ENCODE measurements around the gene ZNF804B.

Gene ZNF804B

DNA sequence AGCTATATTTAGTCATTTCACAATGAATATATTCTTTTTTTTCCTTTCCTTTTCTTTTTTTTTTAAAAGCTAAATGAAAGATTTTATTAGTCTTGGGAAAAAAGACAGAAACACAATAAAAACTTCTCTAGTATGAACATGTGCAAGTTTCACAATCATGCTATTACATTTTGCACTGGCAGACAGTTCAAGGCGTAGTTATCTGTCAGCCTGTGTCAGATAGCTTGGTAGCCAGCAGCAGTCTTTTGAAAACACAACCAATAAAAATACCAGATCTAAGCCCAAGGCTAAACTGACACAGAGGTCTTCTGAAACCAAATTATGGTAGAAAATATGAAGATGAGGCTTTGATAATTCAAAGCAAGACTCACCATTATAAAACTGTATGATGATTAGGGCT lies 241.8 kb downstream of the ZNF804B start:
- H3K4me2 ChIP-seq (ENCODE audit: low read length): no peak overlapping the region
- no peak overlapping the region for H3K56ac ChIP-seq (ENCODE audit: low read length)
- H2AK5ac ChIP-seq (ENCODE audit: low read length): no peak overlapping the region
- no peak overlapping the region for H2BK5ac ChIP-seq (ENCODE audit: low read length)
- H3K23ac ChIP-seq (ENCODE audit: low read length): no peak overlapping the region
- H3K4ac ChIP-seq (ENCODE audit: low read depth, low read length): no peak overlapping the region
- H3K79me1 ChIP-seq (ENCODE audit: low read length): no peaks in the 10 kb centered on the region
- H3K9ac ChIP-seq (ENCODE audit: low read length): no peak overlapping the region
- no peaks in the 10 kb centered on the region for H3K36me3 ChIP-seq (ENCODE audit: control insufficient read depth, insufficient read depth, low read length)
- no peak overlapping the region for H2BK120ac ChIP-seq (ENCODE audit: low read depth, low read length)
- no peak overlapping the region for H3K4me3 ChIP-seq (ENCODE audit: low read length)
- no peaks in the 10 kb centered on the region for H3K27me3 ChIP-seq (ENCODE audit: insufficient read depth, low read length, poor library complexity)
- no peak overlapping the region for H4K8ac ChIP-seq (ENCODE audit: low read depth, low read length)
- DNase-seq: no peak
- H2BK15ac ChIP-seq (replicated peaks; ENCODE audit: low read depth): no peak overlapping the region
- H3K27ac ChIP-seq (ENCODE audit: low read depth, low read length): no peak overlapping the region
- no peak overlapping the region for H4K5ac ChIP-seq (ENCODE audit: low read length)
- WGBS (ENCODE audit: extremely low coverage, insufficient coverage, low lambda C conversion rate): no CpG with 5 or more reads among the region's 1 CpG
- no peak overlapping the region for H3K18ac ChIP-seq (ENCODE audit: low read length)
- H3K79me2 ChIP-seq (ENCODE audit: control insufficient read depth, insufficient read depth, low read length): no peaks in the 10 kb centered on the region
- H3K4me1 ChIP-seq (ENCODE audit: control insufficient read depth, low read depth, low read length): no peaks in the 10 kb centered on the region

GRCh38 chr7:89002981-89003956 lies 243.8 kb downstream of the ZNF804B start:
- Histone ChIP-seq H3K56ac (ENCODE audit: low read length) (no peak overlapping the region), H3K79me1 (ENCODE audit: low read length) (no peaks in the 10 kb centered on the region), H2AK5ac (ENCODE audit: low read length) (no peak overlapping the region), H3K79me2 (ENCODE audit: control insufficient read depth, insufficient read depth, low read length) (no peaks in the 10 kb centered on the region), H3K23ac (ENCODE audit: low read length) (no peak overlapping the region), H4K8ac (ENCODE audit: low read depth, low read length) (no peak overlapping the region), H3K4me1 (ENCODE audit: control insufficient read depth, low read depth, low read length) (no peaks in the 10 kb centered on the region), H3K4me3 (ENCODE audit: low read length) (no peak overlapping the region), H2BK120ac (ENCODE audit: low read depth, low read length) (no peak overlapping the region), H2BK5ac (ENCODE audit: low read length) (no peak overlapping the region), H3K9ac (ENCODE audit: low read length) (no peak overlapping the region), H3K4me2 (ENCODE audit: low read length) (no peak overlapping the region), H3K27me3 (ENCODE audit: insufficient read depth, low read length, poor library complexity) (no peaks in the 10 kb centered on the region), H3K18ac (ENCODE audit: low read length) (no peak overlapping the region), H3K36me3 (ENCODE audit: control insufficient read depth, insufficient read depth, low read length) (no peaks in the 10 kb centered on the region), H3K27ac (ENCODE audit: low read depth, low read length) (no peak overlapping the region), H3K4ac (ENCODE audit: low read depth, low read length) (no peak overlapping the region), H2BK15ac (replicated peaks; ENCODE audit: low read depth) (no peak overlapping the region), H4K5ac (ENCODE audit: low read length) (no peak overlapping the region)
- no peak for DNase-seq
- no CpG with 5 or more reads among the region's 4 CpGs for WGBS (ENCODE audit: extremely low coverage, insufficient coverage, low lambda C conversion rate)

- Histone ChIP-seq H3K79me1 (ENCODE audit: low read length) (no peaks in the 10 kb centered on the region), H3K18ac (ENCODE audit: low read length) (no peak overlapping the region), H3K4ac (ENCODE audit: low read depth, low read length) (no peak overlapping the region), H4K5ac (ENCODE audit: low read length) (no peak overlapping the region), H2BK5ac (ENCODE audit: low read length) (no peak overlapping the region), H3K4me2 (ENCODE audit: low read length) (no peak overlapping the region), H3K27me3 (ENCODE audit: insufficient read depth, low read length, poor library complexity) (no peaks in the 10 kb centered on the region), H3K27ac (ENCODE audit: low read depth, low read length) (no peak overlapping the region), H3K9ac (ENCODE audit: low read length) (no peak overlapping the region), H2BK15ac (replicated peaks; ENCODE audit: low read depth) (no peak overlapping the region), H3K79me2 (ENCODE audit: control insufficient read depth, insufficient read depth, low read length) (no peaks in the 10 kb centered on the region), H3K4me1 (ENCODE audit: control insufficient read depth, low read depth, low read length) (no peaks in the 10 kb centered on the region), H2BK120ac (ENCODE audit: low read depth, low read length) (no peak overlapping the region), H3K56ac (ENCODE audit: low read length) (no peak overlapping the region), H3K23ac (ENCODE audit: low read length) (no peak overlapping the region), H2AK5ac (ENCODE audit: low read length) (no peak overlapping the region), H3K36me3 (ENCODE audit: control insufficient read depth, insufficient read depth, low read length) (no peaks in the 10 kb centered on the region), H3K4me3 (ENCODE audit: low read length) (no peak overlapping the region), H4K8ac (ENCODE audit: low read depth, low read length) (no peak overlapping the region)
- WGBS (ENCODE audit: extremely low coverage, insufficient coverage, low lambda C conversion rate): no CpG with 5 or more reads among the region's 5 CpGs
- DNase-seq: no peak
These were observed 252.5 kb downstream of the ZNF804B start for GRCh38 chr7:89012016-89012415.

GRCh38 chr7:89017695-89018094 lies 258.2 kb downstream of the ZNF804B start:
- H3K18ac ChIP-seq (ENCODE audit: low read length): no peak overlapping the region
- no peak overlapping the region for H3K23ac ChIP-seq (ENCODE audit: low read length)
- H3K4me2 ChIP-seq (ENCODE audit: low read length): no peak overlapping the region
- no peaks in the 10 kb centered on the region for H3K36me3 ChIP-seq (ENCODE audit: control insufficient read depth, insufficient read depth, low read length)
- H3K79me2 ChIP-seq (ENCODE audit: control insufficient read depth, insufficient read depth, low read length): no peaks in the 10 kb centered on the region
- no peak overlapping the region for H3K4me3 ChIP-seq (ENCODE audit: low read length)
- no peaks in the 10 kb centered on the region for H3K27me3 ChIP-seq (ENCODE audit: insufficient read depth, low read length, poor library complexity)
- no peak overlapping the region for H4K8ac ChIP-seq (ENCODE audit: low read depth, low read length)
- no peak overlapping the region for H3K4ac ChIP-seq (ENCODE audit: low read depth, low read length)
- no peak overlapping the region for H2BK15ac ChIP-seq (replicated peaks; ENCODE audit: low read depth)
- no peak for DNase-seq
- H2AK5ac ChIP-seq (ENCODE audit: low read length): no peak overlapping the region
- H2BK120ac ChIP-seq (ENCODE audit: low read depth, low read length): no peak overlapping the region
- no peak overlapping the region for H3K56ac ChIP-seq (ENCODE audit: low read length)
- H3K27ac ChIP-seq (ENCODE audit: low read depth, low read length): no peak overlapping the region
- no peak overlapping the region for H4K5ac ChIP-seq (ENCODE audit: low read length)
- H3K79me1 ChIP-seq (ENCODE audit: low read length): no peaks in the 10 kb centered on the region
- H3K4me1 ChIP-seq (ENCODE audit: control insufficient read depth, low read depth, low read length): peaks cover 2% of the 10 kb centered on the region
- no peak overlapping the region for H3K9ac ChIP-seq (ENCODE audit: low read length)
- H2BK5ac ChIP-seq (ENCODE audit: low read length): no peak overlapping the region
- no CpG with 5 or more reads among the region's 3 CpGs for WGBS (ENCODE audit: extremely low coverage, insufficient coverage, low lambda C conversion rate)

GRCh38 chr7:89021741-89022140 lies 262.2 kb downstream of the ZNF804B start:
- Histone ChIP-seq H3K23ac (ENCODE audit: low read length) (no peak overlapping the region), H3K36me3 (ENCODE audit: control insufficient read depth, insufficient read depth, low read length) (no peaks in the 10 kb centered on the region), H3K56ac (ENCODE audit: low read length) (no peak overlapping the region), H3K27ac (ENCODE audit: low read depth, low read length) (no peak overlapping the region), H3K27me3 (ENCODE audit: insufficient read depth, low read length, poor library complexity) (no peaks in the 10 kb centered on the region), H4K5ac (ENCODE audit: low read length) (no peak overlapping the region), H2AK5ac (ENCODE audit: low read length) (no peak overlapping the region), H3K4me1 (ENCODE audit: control insufficient read depth, low read depth, low read length) (peaks cover 2% of the 10 kb centered on the region), H3K18ac (ENCODE audit: low read length) (no peak overlapping the region), H4K8ac (ENCODE audit: low read depth, low read length) (no peak overlapping the region), H2BK15ac (replicated peaks; ENCODE audit: low read depth) (no peak overlapping the region), H2BK5ac (ENCODE audit: low read length) (no peak overlapping the region), H3K79me1 (ENCODE audit: low read length) (no peaks in the 10 kb centered on the region), H2BK120ac (ENCODE audit: low read depth, low read length) (no peak overlapping the region), H3K4ac (ENCODE audit: low read depth, low read length) (no peak overlapping the region), H3K79me2 (ENCODE audit: control insufficient read depth, insufficient read depth, low read length) (no peaks in the 10 kb centered on the region), H3K4me3 (ENCODE audit: low read length) (no peak overlapping the region), H3K9ac (ENCODE audit: low read length) (no peak overlapping the region), H3K4me2 (ENCODE audit: low read length) (no peak overlapping the region)
- DNase-seq: peak; percentile 91
- no CpG with 5 or more reads among the region's 1 CpG for WGBS (ENCODE audit: extremely low coverage, insufficient coverage, low lambda C conversion rate)

GRCh38 chr7:89023206-89023605 lies 263.7 kb downstream of the ZNF804B start:
- Histone ChIP-seq H3K27ac (ENCODE audit: low read depth, low read length) (no peak overlapping the region), H3K56ac (ENCODE audit: low read length) (no peak overlapping the region), H3K4ac (ENCODE audit: low read depth, low read length) (no peak overlapping the region)

More at GRCh38 chr7:89023206-89023605, 263.7 kb downstream of the ZNF804B start:
- H4K5ac ChIP-seq (ENCODE audit: low read length): no peak overlapping the region
- H3K79me2 ChIP-seq (ENCODE audit: control insufficient read depth, insufficient read depth, low read length): no peaks in the 10 kb centered on the region
- no peak overlapping the region for H3K4me3 ChIP-seq (ENCODE audit: low read length)
- H3K4me1 ChIP-seq (ENCODE audit: control insufficient read depth, low read depth, low read length): peaks cover 2% of the 10 kb centered on the region
- no peak overlapping the region for H2BK15ac ChIP-seq (replicated peaks; ENCODE audit: low read depth)
- H3K27me3 ChIP-seq (ENCODE audit: insufficient read depth, low read length, poor library complexity): no peaks in the 10 kb centered on the region
- no peak overlapping the region for H3K18ac ChIP-seq (ENCODE audit: low read length)
- no peak overlapping the region for H2BK5ac ChIP-seq (ENCODE audit: low read length)
- H2AK5ac ChIP-seq (ENCODE audit: low read length): no peak overlapping the region
- no peak overlapping the region for H2BK120ac ChIP-seq (ENCODE audit: low read depth, low read length)
- no peak overlapping the region for H3K4me2 ChIP-seq (ENCODE audit: low read length)
- peak; percentile 33 for DNase-seq
- no peaks in the 10 kb centered on the region for H3K36me3 ChIP-seq (ENCODE audit: control insufficient read depth, insufficient read depth, low read length)
- no peak overlapping the region for H3K23ac ChIP-seq (ENCODE audit: low read length)
- H4K8ac ChIP-seq (ENCODE audit: low read depth, low read length): no peak overlapping the region
- H3K79me1 ChIP-seq (ENCODE audit: low read length): no peaks in the 10 kb centered on the region
- H3K9ac ChIP-seq (ENCODE audit: low read length): no peak overlapping the region

Measured in mesendoderm (in vitro differentiated cells).